Activated CD4-positive, alpha-beta T cell treated with anti-CD3 and anti-CD28 coated beads, Interleukin-2, amount 10 ng/mL, durations not matched to agents 24 days and 14 days (primary cell): Measurements from ENCODE around the gene CLPTM1L. TPM values are rescaled to one million over a fixed set of nuclear protein-coding genes. Genes with fewer than 3 reads are reported as not detected.

Experiments
- DNase-seq: peaks from one replicate; pipeline ENCODE4 v3.0.0; 2022
- H3K27ac Mint-ChIP-seq: one replicate; pipeline ENCODE4 v1.8.0; 2022; ENCODE audit warnings: mild to moderate bottlenecking, mixed read lengths
- H3K27me3 Mint-ChIP-seq: one replicate; pipeline ENCODE4 v1.8.0; 2022; ENCODE audit warnings: mixed read lengths
- H3K36me3 Mint-ChIP-seq: one replicate; pipeline ENCODE4 v1.8.0; 2022; ENCODE audit warnings: low read depth, mild to moderate bottlenecking, mixed read lengths
- H3K4me1 Mint-ChIP-seq: one replicate; pipeline ENCODE4 v1.8.0; 2021; ENCODE audit warnings: mixed read lengths
- H3K4me3 Mint-ChIP-seq: one replicate; pipeline ENCODE4 v1.8.0; 2022; ENCODE audit warnings: mild to moderate bottlenecking, moderate library complexity, mixed read lengths
- H3K9me3 Mint-ChIP-seq: one replicate; pipeline ENCODE4 v1.8.0; 2021; ENCODE audit warnings: mixed read lengths
- intact Hi-C: fragments of 100-400 bp; cut with micrococcal nuclease; formaldehyde crosslinking; loops from one replicate; pipeline ENCODE4 v1.15.1; 2023
- total RNA-seq: library from RNA; stranded (reverse); gene quantifications from 2 replicates; pipeline ENCODE4 v1.2.3, GENCODE V29; 2022

CLPTM1L gene
- total RNA-seq, 1 donor from 2014 or later, result 114 TPM

GRCh38 chr5:1272201-1272600 is 72.7 kb downstream of the CLPTM1L start:
- no peaks in the 10 kb centered on the region for H3K9me3 Mint-ChIP-seq

GRCh38 chr5:1270933-1271914 is 73.7 kb downstream of the CLPTM1L start:
- no peak for DNase-seq
- no peak overlapping the region for H3K4me3 Mint-ChIP-seq
- H3K9me3 Mint-ChIP-seq, result no peaks in the 10 kb centered on the region
- peaks cover 11% of the 10 kb centered on the region for H3K36me3 Mint-ChIP-seq
- peaks cover 4% of the 10 kb centered on the region for H3K27me3 Mint-ChIP-seq
- H3K27ac Mint-ChIP-seq, result no peak overlapping the region
- peaks cover 12% of the 10 kb centered on the region for H3K4me1 Mint-ChIP-seq
- intact Hi-C loops, result no loop called here

More at GRCh38 chr5:1272201-1272600, 72.7 kb downstream of the CLPTM1L start:
- Mint-ChIP-seq H3K27me3 (peaks cover 4% of the 10 kb centered on the region), H3K4me3 (no peak overlapping the region), H3K27ac (no peak overlapping the region), H3K4me1 (peaks cover 12% of the 10 kb centered on the region), H3K36me3 (peaks cover 7% of the 10 kb centered on the region)
- intact Hi-C loops, result no loop called here
- no peak for DNase-seq

- peaks cover 11% of the 10 kb centered on the region for H3K36me3 Mint-ChIP-seq
- peaks cover 4% of the 10 kb centered on the region for H3K27me3 Mint-ChIP-seq
- no peaks in the 10 kb centered on the region for H3K9me3 Mint-ChIP-seq
- H3K4me3 Mint-ChIP-seq, result no peak overlapping the region
- intact Hi-C loops, result no loop called here
- H3K27ac Mint-ChIP-seq, result no peak overlapping the region
- DNase-seq, result no peak
- peaks cover 10% of the 10 kb centered on the region for H3K4me1 Mint-ChIP-seq
Measured at GRCh38 chr5:1270426-1270825, 74.5 kb downstream of the CLPTM1L start.

GRCh38 chr5:1268666-1269065 is 76.2 kb downstream of the CLPTM1L start:
- H3K9me3 Mint-ChIP-seq, result no peaks in the 10 kb centered on the region
- peaks cover 8% of the 10 kb centered on the region for H3K4me1 Mint-ChIP-seq
- peaks cover 4% of the 10 kb centered on the region for H3K27me3 Mint-ChIP-seq
- H3K4me3 Mint-ChIP-seq, result no peak overlapping the region
- intact Hi-C loops, result no loop called here
- H3K27ac Mint-ChIP-seq, result no peak overlapping the region
- peak; percentile 82 for DNase-seq
- peaks cover 9% of the 10 kb centered on the region for H3K36me3 Mint-ChIP-seq

GRCh38 chr5:1268056-1268455 is 76.8 kb downstream of the CLPTM1L start:
- H3K9me3 Mint-ChIP-seq, result no peaks in the 10 kb centered on the region
- H3K36me3 Mint-ChIP-seq, result peaks cover 9% of the 10 kb centered on the region
- peaks cover 8% of the 10 kb centered on the region for H3K4me1 Mint-ChIP-seq
- intact Hi-C loops, result no loop called here
- H3K27ac Mint-ChIP-seq, result no peak overlapping the region
- no peak overlapping the region for H3K4me3 Mint-ChIP-seq
- H3K27me3 Mint-ChIP-seq, result peaks cover 4% of the 10 kb centered on the region
- no peak for DNase-seq

Other genes starting within 250 kb of the CLPTM1L start
- gene SLC12A7, start 233.0 kb downstream of the CLPTM1L start, total RNA-seq, result 32.1 and 33.4 TPM in 2 replicates
- gene SLC6A19, start 143.5 kb downstream of the CLPTM1L start, total RNA-seq, result not detected in 2 replicates
- not detected in 2 replicates for gene SLC6A18, start 119.7 kb downstream of the CLPTM1L start, total RNA-seq
- gene TERT, start 50.0 kb downstream of the CLPTM1L start, total RNA-seq, result 10.1 and 16.8 TPM in 2 replicates
- gene SLC6A3, start 100.3 kb upstream of the CLPTM1L start, total RNA-seq, result not detected in 2 replicates
- 93.2 and 95.6 TPM in 2 replicates for gene LPCAT1, start 178.9 kb upstream of the CLPTM1L start, total RNA-seq